ENCODE measurements around the gene ZNF783.

DNA sequence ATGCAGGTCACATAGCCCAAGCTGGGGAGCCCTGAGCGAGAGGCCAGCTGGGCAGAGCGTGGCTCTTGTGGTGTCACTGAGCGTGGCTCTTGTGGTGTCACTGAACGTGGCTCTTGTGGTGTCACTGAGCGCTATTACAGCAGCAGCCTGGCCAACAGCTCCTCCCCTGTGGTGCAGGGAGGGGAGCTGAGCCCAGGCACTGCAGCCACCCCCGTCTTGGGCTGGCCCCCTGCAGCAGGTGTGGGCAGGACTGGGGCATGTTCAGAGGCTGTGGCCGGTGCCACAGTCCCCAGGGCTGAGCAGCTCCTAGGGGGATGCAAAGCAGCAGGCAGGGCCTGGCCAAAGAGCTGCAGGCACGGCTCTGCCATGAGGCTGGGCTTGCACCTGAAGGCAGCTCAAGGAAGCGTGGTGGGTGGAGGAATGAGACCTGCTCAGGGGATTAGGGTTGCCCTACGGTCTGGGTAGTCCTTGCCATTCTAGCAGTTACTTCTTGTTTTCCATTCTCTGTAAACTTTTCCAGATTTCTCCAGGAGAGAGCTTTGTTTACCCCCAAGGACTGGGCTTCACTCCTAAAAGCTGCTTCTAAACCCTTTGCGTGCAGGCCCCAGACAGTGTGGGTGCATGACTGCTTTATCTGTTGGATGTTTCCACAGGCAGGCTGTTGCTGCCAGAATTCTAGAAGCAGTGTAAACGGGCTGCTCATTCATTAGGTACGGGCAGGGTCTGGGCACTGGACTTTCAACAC lies 29.2 kb downstream of the ZNF783 start:
- TF ChIP-seq, protein P1, sequence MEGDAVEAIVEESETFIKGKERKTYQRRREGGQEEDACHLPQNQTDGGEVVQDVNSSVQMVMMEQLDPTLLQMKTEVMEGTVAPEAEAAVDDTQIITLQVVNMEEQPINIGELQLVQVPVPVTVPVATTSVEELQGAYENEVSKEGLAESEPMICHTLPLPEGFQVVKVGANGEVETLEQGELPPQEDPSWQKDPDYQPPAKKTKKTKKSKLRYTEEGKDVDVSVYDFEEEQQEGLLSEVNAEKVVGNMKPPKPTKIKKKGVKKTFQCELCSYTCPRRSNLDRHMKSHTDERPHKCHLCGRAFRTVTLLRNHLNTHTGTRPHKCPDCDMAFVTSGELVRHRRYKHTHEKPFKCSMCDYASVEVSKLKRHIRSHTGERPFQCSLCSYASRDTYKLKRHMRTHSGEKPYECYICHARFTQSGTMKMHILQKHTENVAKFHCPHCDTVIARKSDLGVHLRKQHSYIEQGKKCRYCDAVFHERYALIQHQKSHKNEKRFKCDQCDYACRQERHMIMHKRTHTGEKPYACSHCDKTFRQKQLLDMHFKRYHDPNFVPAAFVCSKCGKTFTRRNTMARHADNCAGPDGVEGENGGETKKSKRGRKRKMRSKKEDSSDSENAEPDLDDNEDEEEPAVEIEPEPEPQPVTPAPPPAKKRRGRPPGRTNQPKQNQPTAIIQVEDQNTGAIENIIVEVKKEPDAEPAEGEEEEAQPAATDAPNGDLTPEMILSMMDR (IDR thresholded peaks at IDR 0.05 in 8 of 11, conservative IDR thresholded peaks at IDR 0.05 in 3 of 11) = no peak
- no peak for TF ChIP-seq POLR2A (IDR thresholded peaks at IDR 0.05)

All from spleen (tissue), 7 donors.